MM.1S (cell line): ENCODE data around the gene PMVK.

ENCODE experiments used
- EZH2 ChIP-seq: fragments of 300-600 bp; sonication (generic); optimal IDR thresholded peaks from 2 replicates; pipeline ENCODE3; 2017; ENCODE audit warnings: low read depth, mild to moderate bottlenecking, antibody characterized with exemption, low read length, mixed read lengths
- EZH2phosphoT487 ChIP-seq: fragments of 300-600 bp; sonication (generic); IDR thresholded peaks from 2 replicates; pipeline ENCODE4 v1.6.1; 2018; ENCODE audit warnings: antibody characterized with exemption, low read length
- TF ChIP-seq, protein P1 (sequence below): fragments of 300-600 bp; sonication (generic); IDR thresholded peaks from 2 replicates; pipeline ENCODE4 v1.5.1; 2016; ENCODE audit warnings: antibody characterized with exemption, low read length, mixed read lengths

GRCh38 chr1:154975409-154976059 lies 39.0 kb upstream of the PMVK start:
- TF ChIP-seq, protein P1, sequence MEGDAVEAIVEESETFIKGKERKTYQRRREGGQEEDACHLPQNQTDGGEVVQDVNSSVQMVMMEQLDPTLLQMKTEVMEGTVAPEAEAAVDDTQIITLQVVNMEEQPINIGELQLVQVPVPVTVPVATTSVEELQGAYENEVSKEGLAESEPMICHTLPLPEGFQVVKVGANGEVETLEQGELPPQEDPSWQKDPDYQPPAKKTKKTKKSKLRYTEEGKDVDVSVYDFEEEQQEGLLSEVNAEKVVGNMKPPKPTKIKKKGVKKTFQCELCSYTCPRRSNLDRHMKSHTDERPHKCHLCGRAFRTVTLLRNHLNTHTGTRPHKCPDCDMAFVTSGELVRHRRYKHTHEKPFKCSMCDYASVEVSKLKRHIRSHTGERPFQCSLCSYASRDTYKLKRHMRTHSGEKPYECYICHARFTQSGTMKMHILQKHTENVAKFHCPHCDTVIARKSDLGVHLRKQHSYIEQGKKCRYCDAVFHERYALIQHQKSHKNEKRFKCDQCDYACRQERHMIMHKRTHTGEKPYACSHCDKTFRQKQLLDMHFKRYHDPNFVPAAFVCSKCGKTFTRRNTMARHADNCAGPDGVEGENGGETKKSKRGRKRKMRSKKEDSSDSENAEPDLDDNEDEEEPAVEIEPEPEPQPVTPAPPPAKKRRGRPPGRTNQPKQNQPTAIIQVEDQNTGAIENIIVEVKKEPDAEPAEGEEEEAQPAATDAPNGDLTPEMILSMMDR, result no peak
- TF ChIP-seq EZH2 (no peak), EZH2phosphoT487 (no peak)
